Fibroblast of lung (primary cell): ENCODE measurements around the gene ARPC5L.
A peak's percentile ranks its signal among the peaks of the same experiment; 100 is the strongest.

ENCODE experiments used
- EZH2 ChIP-seq: IDR thresholded peaks from 2 replicates; pipeline ENCODE4 v1.5.1; 2012; ENCODE audit warnings: low read length, control low read depth, mild to moderate bottlenecking; ENCODE audit errors: missing control alignments
- TF ChIP-seq, protein P1 (sequence below), 2 donors: IDR thresholded peaks in 1 of 2; conservative IDR thresholded peaks in 1 of 2; 1 replicate in 1 of 2; 2 replicates in 1 of 2; pipeline ENCODE4 v1.5.1; 2011 to 2012; ENCODE audit warnings: low read length in 2 of 2, control low read depth in 1 of 2, inconsistent platforms in 1 of 2, low read depth in 1 of 2, mild to moderate bottlenecking in 1 of 2

DNA sequence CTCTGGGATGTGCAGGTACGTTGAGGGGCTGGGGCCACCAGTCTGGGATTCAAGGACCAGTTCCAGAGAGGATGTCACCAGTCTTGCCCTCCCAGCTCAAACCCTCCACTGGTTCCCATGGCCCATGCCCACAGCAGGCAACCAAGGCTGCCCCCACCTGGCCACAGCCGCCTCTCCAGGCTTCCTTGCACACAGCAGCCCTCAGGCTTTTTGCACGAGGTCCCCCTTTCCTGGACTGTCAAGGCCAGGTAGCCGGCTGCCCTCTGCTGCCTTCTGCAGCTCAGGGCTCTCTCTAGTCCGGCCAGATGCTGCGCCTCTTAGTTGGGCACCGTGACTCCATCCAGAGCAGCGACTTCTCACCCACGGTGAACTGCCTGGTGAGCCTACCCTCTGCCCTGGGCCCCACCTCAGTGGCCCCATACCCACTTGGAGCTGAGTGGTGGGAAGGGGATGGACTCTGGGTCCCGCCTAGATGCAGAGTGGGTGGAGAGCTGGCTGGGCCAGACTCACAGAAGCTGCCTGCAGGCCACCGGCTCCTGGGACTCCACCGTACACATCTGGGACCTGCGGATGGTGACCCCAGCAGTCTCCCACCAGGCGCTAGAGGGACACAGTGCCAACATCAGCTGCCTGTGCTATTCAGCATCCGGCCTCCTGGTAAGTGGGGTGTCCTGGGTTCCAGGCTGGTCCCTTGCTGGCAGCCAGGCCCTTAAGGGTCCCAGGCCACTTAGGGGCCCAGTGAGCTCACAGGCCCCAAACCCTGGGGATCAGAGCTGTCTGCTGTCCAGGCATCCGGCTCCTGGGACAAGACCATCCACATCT is 5.8 kb upstream of the ARPC5L start:
- TF ChIP-seq, protein P1, sequence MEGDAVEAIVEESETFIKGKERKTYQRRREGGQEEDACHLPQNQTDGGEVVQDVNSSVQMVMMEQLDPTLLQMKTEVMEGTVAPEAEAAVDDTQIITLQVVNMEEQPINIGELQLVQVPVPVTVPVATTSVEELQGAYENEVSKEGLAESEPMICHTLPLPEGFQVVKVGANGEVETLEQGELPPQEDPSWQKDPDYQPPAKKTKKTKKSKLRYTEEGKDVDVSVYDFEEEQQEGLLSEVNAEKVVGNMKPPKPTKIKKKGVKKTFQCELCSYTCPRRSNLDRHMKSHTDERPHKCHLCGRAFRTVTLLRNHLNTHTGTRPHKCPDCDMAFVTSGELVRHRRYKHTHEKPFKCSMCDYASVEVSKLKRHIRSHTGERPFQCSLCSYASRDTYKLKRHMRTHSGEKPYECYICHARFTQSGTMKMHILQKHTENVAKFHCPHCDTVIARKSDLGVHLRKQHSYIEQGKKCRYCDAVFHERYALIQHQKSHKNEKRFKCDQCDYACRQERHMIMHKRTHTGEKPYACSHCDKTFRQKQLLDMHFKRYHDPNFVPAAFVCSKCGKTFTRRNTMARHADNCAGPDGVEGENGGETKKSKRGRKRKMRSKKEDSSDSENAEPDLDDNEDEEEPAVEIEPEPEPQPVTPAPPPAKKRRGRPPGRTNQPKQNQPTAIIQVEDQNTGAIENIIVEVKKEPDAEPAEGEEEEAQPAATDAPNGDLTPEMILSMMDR (conservative IDR thresholded peaks at IDR 0.05 in 1 of 2, IDR thresholded peaks at IDR 0.05 in 1 of 2; ENCODE audit: low read depth in 1 of 2, low read length in 2 of 2): peak in 1 of 2 donors; percentile 35
- no peak for TF ChIP-seq EZH2
